Ovary (tissue), 9 donors: ENCODE results near the gene ZNF92. TPM values are rescaled to one million over a fixed set of nuclear protein-coding genes. Genes with fewer than 3 reads are reported as not detected.

Experiments
- DNase-seq, 5 donors: peaks; one replicate each; pipeline ENCODE4 v3.0.0-alpha.2; 2019 to 2020
- H3K27ac ChIP-seq, 2 donors: fragments of 200-600 bp; one replicate each; pipeline versions ENCODE4 v1.5.1 to v1.8.0; 2019 to 2022
- H3K27me3 ChIP-seq: fragments of 200-600 bp; one replicate; pipeline ENCODE4 v1.8.0; 2022
- H3K36me3 ChIP-seq: fragments of 200-600 bp; sonication (generic); one replicate; pipeline ENCODE4 v1.5.1; 2019
- H3K4me1 ChIP-seq: one replicate; pipeline ENCODE4 v1.8.1; 2013; ENCODE audit warnings: mild to moderate bottlenecking, moderate library complexity; ENCODE audit not compliant: insufficient read depth
- H3K4me3 ChIP-seq: fragments of 200-600 bp; sonication (generic); one replicate; pipeline ENCODE4 v1.5.1; 2017
- H3K9me3 ChIP-seq, 2 donors: fragments of 200-600 bp in 1 of 2; sonication (generic) in 1 of 2; one replicate each; pipeline versions ENCODE4 v1.5.1 to v1.8.1; 2013 to 2019; ENCODE audit warnings: mild to moderate bottlenecking in 1 of 2, moderate library complexity in 1 of 2
- EP300 ChIP-seq: sonication (generic); formaldehyde crosslinking; IDR thresholded peaks from one replicate; pipeline ENCODE4 v1.6.1; 2017; ENCODE audit warnings: antibody characterized with exemption
- POLR2A ChIP-seq: fragments of 450-650 bp; IDR thresholded peaks from one replicate; pipeline ENCODE4 v1.6.1; 2017; ENCODE audit warnings: antibody characterized with exemption, mild to moderate bottlenecking, moderate library complexity
- WGBS, 3 donors: extraction: QIAGEN DNeasy Blood & Tissue Kit in 1 of 3; methylation state at CpG; one replicate each; pipeline versions ENCODE4 v1.1.5 to v1.1.7; 2013 to 2017; 5-methylcytosine and 5-hydroxymethylcytosine counted together
- intact Hi-C, 4 donors: fragments of 100-400 bp; cut with DNase I; formaldehyde crosslinking; loops; one replicate each; pipeline versions ENCODE4 v1.11.0 to v1.15.1; 2022 to 2023
- polyA plus RNA-seq, 2 donors: library from polyadenylated mRNA; stranded (reverse); fragments of 200-250 nt in 1 of 2; fragments of 350-450 nt in 1 of 2; fragmentation: Illumina TruSeq in 1 of 2; extraction: RNeasy Lipid Tissue Mini Kit (QIAGEN cat#74804) in 1 of 2; gene quantifications; one replicate each; pipeline ENCODE4 v1.2.3, GENCODE V29; 2013 to 2014
- total RNA-seq, 7 donors: library from RNA; depleted of rRNA in 2 of 7; stranded (reverse); fragments of >200 nt in 2 of 7; fragmentation: NEBNext Ultra II Directional in 3 of 7; extraction: Animal tissue kit (Norgen Biotek cat#: 25700) in 3 of 7; gene quantifications; one replicate each; pipeline versions ENCODE4 v1.1.0 to v1.2.4, GENCODE V29; 2016 to 2023
- TF ChIP-seq, protein P1 (sequence below), 3 donors: fragments of 450-650 bp in 2 of 3; fragments of 200-600 bp in 1 of 3; IDR thresholded peaks; one replicate each; pipeline versions ENCODE4 v1.5.1 to v1.8.0; 2016 to 2022; ENCODE audit warnings: antibody characterized with exemption in 3 of 3, mild to moderate bottlenecking in 1 of 3
- donor health status: DM: no; HTN: no; CAD: no; lungs with moderate emphysema.
- donor health status: DM: no; HTN: no; CAD: no.
- donor health status: Bipolar disorder and iron deficiency.
- donor health status: DM: yes; HTN: yes; CAD: no.
- donor health status: DM: no; HTN: no; CAD: no.
- donor health status: DM: yes; HTN: yes; CAD: no.

The ZNF92 gene
- total and polyA plus RNA-seq, 9 donors = 4.8 to 12.6 (median 7.6) TPM

DNA sequence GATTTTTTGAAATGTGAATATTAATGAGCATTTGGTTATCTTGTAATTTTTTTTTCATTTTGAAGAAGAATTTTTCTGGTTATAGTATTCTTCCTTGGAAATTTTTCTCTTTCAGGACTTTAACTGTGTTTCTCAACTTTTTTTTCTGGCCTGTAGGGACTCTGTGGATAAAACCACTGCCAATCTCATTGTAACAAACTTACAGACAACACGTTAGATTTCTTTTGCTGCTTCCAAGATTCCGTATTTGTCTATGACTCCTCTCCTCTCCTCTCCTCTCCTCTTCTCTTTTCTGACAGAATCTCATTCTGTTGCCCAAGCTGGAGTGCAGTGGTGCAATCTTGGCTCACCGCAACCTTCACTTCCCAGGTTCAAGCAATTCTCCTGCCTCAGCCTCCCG, 19.4 kb upstream of the ZNF92 start:
- no peaks in the 10 kb centered on the region for H3K9me3 ChIP-seq
- TF ChIP-seq EP300 (no peak), POLR2A (no peak)
- TF ChIP-seq, protein P1, sequence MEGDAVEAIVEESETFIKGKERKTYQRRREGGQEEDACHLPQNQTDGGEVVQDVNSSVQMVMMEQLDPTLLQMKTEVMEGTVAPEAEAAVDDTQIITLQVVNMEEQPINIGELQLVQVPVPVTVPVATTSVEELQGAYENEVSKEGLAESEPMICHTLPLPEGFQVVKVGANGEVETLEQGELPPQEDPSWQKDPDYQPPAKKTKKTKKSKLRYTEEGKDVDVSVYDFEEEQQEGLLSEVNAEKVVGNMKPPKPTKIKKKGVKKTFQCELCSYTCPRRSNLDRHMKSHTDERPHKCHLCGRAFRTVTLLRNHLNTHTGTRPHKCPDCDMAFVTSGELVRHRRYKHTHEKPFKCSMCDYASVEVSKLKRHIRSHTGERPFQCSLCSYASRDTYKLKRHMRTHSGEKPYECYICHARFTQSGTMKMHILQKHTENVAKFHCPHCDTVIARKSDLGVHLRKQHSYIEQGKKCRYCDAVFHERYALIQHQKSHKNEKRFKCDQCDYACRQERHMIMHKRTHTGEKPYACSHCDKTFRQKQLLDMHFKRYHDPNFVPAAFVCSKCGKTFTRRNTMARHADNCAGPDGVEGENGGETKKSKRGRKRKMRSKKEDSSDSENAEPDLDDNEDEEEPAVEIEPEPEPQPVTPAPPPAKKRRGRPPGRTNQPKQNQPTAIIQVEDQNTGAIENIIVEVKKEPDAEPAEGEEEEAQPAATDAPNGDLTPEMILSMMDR (IDR thresholded peaks at IDR 0.05) = no peak
- no peaks in the 10 kb centered on the region for H3K36me3 ChIP-seq
- no peaks in the 10 kb centered on the region for H3K27me3 ChIP-seq
- no peak overlapping the region for H3K27ac ChIP-seq
- DNase-seq = no peak
- no peaks in the 10 kb centered on the region for H3K4me1 ChIP-seq
- no peak overlapping the region for H3K4me3 ChIP-seq
- 82 to 92% (median 92%) methylated on average over 4 of the region's 4 CpGs for WGBS, 3 donors
- intact Hi-C loops = no loop called here

DNA sequence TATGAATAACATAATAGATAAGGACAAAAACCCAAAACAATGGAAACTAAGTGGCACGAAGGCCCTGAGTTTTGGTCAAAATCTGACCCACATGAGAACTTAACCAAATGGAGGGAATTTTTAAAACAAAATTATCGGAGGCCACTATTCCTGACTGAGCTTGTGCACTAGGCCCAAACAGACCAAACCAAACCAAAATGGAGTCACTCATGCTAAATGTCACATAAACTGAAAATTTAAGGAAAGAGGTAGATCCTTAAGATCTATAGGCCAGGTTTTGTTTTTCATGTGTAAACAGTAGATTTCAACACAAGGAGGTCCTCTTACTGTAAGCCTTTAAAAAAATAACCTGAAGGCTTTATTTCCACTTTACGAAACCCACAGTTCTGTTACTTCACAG, 3.8 kb upstream of the ZNF92 start:
- WGBS, 3 donors = 94 to 95% (median 94%) methylated on average over 3 of the region's 3 CpGs
- TF ChIP-seq, protein P1 (IDR thresholded peaks at IDR 0.05) = no peak
- TF ChIP-seq EP300 (no peak), POLR2A (no peak)
- intact Hi-C loops = no loop called here

DNA sequence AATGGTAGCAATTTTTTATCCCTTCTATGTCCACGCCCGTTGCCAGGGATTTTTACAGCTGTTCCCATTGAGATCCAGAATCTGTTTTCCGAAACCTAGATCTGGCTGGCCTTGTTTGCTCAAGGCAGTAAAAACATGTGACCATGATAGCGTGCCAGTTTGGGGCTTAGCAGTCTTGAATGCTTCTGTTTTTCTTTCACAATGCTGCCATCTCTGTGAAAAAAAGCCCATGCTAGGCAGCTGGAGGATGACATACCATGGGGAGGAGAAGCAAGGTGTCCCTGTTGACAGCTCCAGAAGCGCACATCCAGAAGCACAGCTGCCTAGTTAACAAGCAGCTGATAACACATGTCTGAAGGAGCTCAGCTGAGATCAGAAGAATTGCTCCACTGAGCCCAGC, 2.2 kb upstream of the ZNF92 start:
- WGBS, 3 donors = 61 to 71% (median 70%) methylated on average over 5 of the region's 5 CpGs
- peak in 1 of 5 donors; percentile 11 for DNase-seq
- intact Hi-C loops = no loop called here
- Histone ChIP-seq H3K27ac (no peak overlapping the region), H3K27me3 (no peaks in the 10 kb centered on the region), H3K4me1 (peaks cover 3% of the 10 kb centered on the region), H3K36me3 (no peaks in the 10 kb centered on the region), H3K9me3 (no peaks in the 10 kb centered on the region), H3K4me3 (no peak overlapping the region)
- TF ChIP-seq, protein P1 (IDR thresholded peaks at IDR 0.05) = no peak
- TF ChIP-seq POLR2A (no peak), EP300 (no peak)

More for the DNA sequence above, 3.8 kb upstream of the ZNF92 start:
- no peaks in the 10 kb centered on the region for H3K36me3 ChIP-seq
- H3K27ac ChIP-seq = no peak overlapping the region
- H3K9me3 ChIP-seq = no peaks in the 10 kb centered on the region
- H3K27me3 ChIP-seq = no peaks in the 10 kb centered on the region
- H3K4me3 ChIP-seq = no peak overlapping the region
- H3K4me1 ChIP-seq = peaks cover 3% of the 10 kb centered on the region
- no peak for DNase-seq

DNA sequence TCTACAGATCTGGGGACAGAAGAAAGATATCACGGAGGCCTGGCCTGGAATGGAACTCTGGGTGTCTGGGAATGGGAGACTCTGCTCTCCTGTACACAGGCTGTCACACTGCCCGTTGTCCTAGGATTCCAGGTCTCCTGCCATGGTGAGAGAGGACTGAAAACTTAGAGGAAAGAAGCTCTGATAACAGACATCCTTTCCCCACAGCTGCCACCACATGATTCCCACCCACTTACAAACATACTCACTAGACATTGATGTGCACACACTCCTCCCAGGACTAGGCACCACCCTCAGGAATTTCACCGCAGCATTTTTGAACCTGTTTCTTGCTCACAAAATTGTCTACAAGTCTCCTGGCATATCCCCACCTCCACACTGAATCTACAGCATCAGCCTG, 5.7 kb downstream of the ZNF92 start:
- H3K36me3 ChIP-seq = no peaks in the 10 kb centered on the region
- DNase-seq = no peak
- no peak for TF ChIP-seq POLR2A
- 49 to 77% (median 66%) methylated on average over 3 of the region's 3 CpGs for WGBS, 3 donors
- H3K27me3 ChIP-seq = no peaks in the 10 kb centered on the region
- H3K4me3 ChIP-seq = no peak overlapping the region
- H3K27ac ChIP-seq = no peak overlapping the region
- intact Hi-C loops = no loop called here
- no peaks in the 10 kb centered on the region for H3K9me3 ChIP-seq
- no peaks in the 10 kb centered on the region for H3K4me1 ChIP-seq

DNA sequence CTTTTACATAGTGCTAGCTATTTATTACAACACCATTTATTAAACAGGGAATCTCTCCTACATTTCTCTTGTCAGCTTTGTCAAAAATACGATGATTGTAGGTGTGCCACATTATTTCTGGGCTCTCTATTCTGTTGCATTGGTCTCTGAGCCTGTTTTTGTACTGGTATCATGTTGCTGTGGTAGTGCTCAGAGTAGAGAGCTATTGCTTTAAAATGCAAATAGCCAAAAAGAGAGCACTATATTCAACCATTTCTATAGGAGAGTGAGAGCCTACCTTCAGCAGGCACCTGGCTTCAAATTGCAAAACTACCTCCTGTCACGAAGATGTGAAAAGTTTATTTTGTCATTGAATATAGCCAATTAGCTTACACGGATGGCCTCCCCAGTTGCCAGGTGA, 8.1 kb downstream of the ZNF92 start:
- Histone ChIP-seq H3K9me3 (no peaks in the 10 kb centered on the region), H3K27ac (no peak overlapping the region), H3K4me1 (no peaks in the 10 kb centered on the region), H3K27me3 (no peaks in the 10 kb centered on the region), H3K4me3 (no peak overlapping the region), H3K36me3 (no peaks in the 10 kb centered on the region)
- 84 to 91% (median 90%) methylated on average over 3 of the region's 3 CpGs for WGBS, 3 donors
- DNase-seq = no peak
- TF ChIP-seq, protein P1 (IDR thresholded peaks at IDR 0.05) = no peak
- TF ChIP-seq POLR2A (no peak), EP300 (no peak)
- intact Hi-C loops = no loop called here
